Gastroesophageal sphincter (tissue), 4 donors: ENCODE results near the gene RPRD1B. TPM values are rescaled to one million over a fixed set of nuclear protein-coding genes. Genes with fewer than 3 reads are reported as not detected.
"Not testable (repeated sequence)": the region's sequence is repeated elsewhere in the genome, so short reads cannot be mapped to it uniquely, and the experiment has no call there.

Source experiments
- ATAC-seq: fragments of 150-250 bp; one replicate; pipeline ENCODE4 v1.9.1; 2016; ENCODE audit warnings: mild to moderate bottlenecking, moderate library complexity
- H3K27ac ChIP-seq, 4 donors: fragments of 200-600 bp; sonication (generic) in 3 of 4; 1 replicate in 3 of 4; 2 replicates in 1 of 4; pipeline ENCODE4 v1.5.1; 2016 to 2019
- H3K27me3 ChIP-seq: fragments of 200-600 bp; sonication (generic); one replicate; pipeline ENCODE4 v1.5.1; 2019
- H3K36me3 ChIP-seq, 2 donors: fragments of 200-600 bp; sonication (generic); one replicate each; pipeline ENCODE4 v1.5.1; 2019; ENCODE audit warnings: control low read depth in 1 of 2
- H3K4me1 ChIP-seq, 3 donors: fragments of 200-600 bp; sonication (generic); 1 replicate in 2 of 3; 2 replicates in 1 of 3; pipeline ENCODE4 v1.5.1; 2016 to 2019; ENCODE audit warnings: control low read depth in 2 of 3
- H3K4me3 ChIP-seq, 2 donors: fragments of 200-600 bp; sonication (generic); one replicate each; pipeline ENCODE4 v1.5.1; 2019; ENCODE audit warnings: mild to moderate bottlenecking in 1 of 2, moderate library complexity in 1 of 2
- H3K9me3 ChIP-seq, 3 donors: fragments of 200-600 bp; sonication (generic); one replicate each; pipeline ENCODE4 v1.5.1; 2017 to 2019; ENCODE audit warnings: control low read depth in 2 of 3
- EP300 ChIP-seq: sonication (generic); formaldehyde crosslinking; IDR thresholded peaks from one replicate; pipeline ENCODE4 v1.6.1; 2017; ENCODE audit warnings: antibody characterized with exemption, mild to moderate bottlenecking
- POLR2A ChIP-seq, 2 donors: fragments of 450-650 bp; IDR thresholded peaks; one replicate each; pipeline ENCODE4 v1.6.1; 2017; ENCODE audit warnings: antibody characterized with exemption in 2 of 2, mild to moderate bottlenecking in 2 of 2, moderate library complexity in 1 of 2
- POLR2AphosphoS5 ChIP-seq: sonication (generic); formaldehyde crosslinking; IDR thresholded peaks from one replicate; pipeline ENCODE4 v1.6.1; 2017; ENCODE audit warnings: antibody characterized with exemption
- WGBS, 2 donors: methylation state at CpG; one replicate each; pipeline ENCODE4 v1.1.5; 2018; ENCODE audit warnings: low coverage in 1 of 2; 5-methylcytosine and 5-hydroxymethylcytosine counted together
- total RNA-seq, 4 donors: library from RNA; depleted of rRNA; stranded (reverse); fragments of >200 nt; gene quantifications; one replicate each; pipeline ENCODE4 v1.1.0, GENCODE V29; 2016
- TF ChIP-seq, protein P1 (sequence below), 4 experiments: fragments of 200-600 bp in 2 of 4; fragments of 450-650 bp in 2 of 4; sonication (generic) in 1 of 4; IDR thresholded peaks; one replicate each; pipeline ENCODE4 v1.5.1; 2017 to 2019; ENCODE audit warnings: antibody characterized with exemption in 4 of 4, mild to moderate bottlenecking in 2 of 4, moderate library complexity in 2 of 4

Gene RPRD1B
- total RNA-seq, 4 donors from 2014 or later, result 17.1 to 26.8 (median 23.7) TPM

DNA sequence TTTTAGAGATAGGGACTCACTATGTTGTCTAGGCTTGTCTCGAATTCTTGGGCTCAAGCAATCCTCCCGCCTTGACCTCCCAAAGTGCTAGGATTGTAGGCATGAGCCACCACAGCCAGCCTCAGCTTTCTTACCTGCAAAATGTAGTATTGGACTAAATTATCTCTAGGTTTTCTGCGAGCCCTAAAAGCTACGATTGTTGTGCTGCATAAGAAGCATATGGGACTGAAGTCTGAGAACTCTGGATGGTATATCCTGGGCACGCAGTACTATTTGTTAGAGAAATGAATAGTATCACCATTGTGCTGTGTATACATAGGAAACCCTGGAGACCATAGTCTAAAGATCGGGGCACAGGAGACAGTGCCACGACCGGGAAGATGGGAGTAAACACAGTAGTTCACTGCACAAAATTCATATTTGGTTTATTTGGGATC lies 60.1 kb downstream of the RPRD1B start:
- no peak for TF ChIP-seq POLR2A (IDR thresholded peaks at IDR 0.05)
- TF ChIP-seq POLR2AphosphoS5, result no peak
- TF ChIP-seq, protein P1, sequence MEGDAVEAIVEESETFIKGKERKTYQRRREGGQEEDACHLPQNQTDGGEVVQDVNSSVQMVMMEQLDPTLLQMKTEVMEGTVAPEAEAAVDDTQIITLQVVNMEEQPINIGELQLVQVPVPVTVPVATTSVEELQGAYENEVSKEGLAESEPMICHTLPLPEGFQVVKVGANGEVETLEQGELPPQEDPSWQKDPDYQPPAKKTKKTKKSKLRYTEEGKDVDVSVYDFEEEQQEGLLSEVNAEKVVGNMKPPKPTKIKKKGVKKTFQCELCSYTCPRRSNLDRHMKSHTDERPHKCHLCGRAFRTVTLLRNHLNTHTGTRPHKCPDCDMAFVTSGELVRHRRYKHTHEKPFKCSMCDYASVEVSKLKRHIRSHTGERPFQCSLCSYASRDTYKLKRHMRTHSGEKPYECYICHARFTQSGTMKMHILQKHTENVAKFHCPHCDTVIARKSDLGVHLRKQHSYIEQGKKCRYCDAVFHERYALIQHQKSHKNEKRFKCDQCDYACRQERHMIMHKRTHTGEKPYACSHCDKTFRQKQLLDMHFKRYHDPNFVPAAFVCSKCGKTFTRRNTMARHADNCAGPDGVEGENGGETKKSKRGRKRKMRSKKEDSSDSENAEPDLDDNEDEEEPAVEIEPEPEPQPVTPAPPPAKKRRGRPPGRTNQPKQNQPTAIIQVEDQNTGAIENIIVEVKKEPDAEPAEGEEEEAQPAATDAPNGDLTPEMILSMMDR (IDR thresholded peaks at IDR 0.05), result no peak
- TF ChIP-seq EP300, result no peak
- peaks cover 0 to 20% of the 10 kb centered on the region in 2 donors for H3K36me3 ChIP-seq
- H3K4me1 ChIP-seq, result peaks cover 2 to 72% (median 20%) of the 10 kb centered on the region in 3 donors
- no peak overlapping the region for H3K4me3 ChIP-seq
- H3K9me3 ChIP-seq, result no peaks in the 10 kb centered on the region
- H3K27me3 ChIP-seq, result no peaks in the 10 kb centered on the region
- WGBS, 2 donors, result 73 to 96% methylated on average over 6 to 7 of the region's 8 CpGs
- H3K27ac ChIP-seq, result peak overlapping the region in 2 of 4 donors; percentile 69 to 90
- ATAC-seq, result no peak

DNA sequence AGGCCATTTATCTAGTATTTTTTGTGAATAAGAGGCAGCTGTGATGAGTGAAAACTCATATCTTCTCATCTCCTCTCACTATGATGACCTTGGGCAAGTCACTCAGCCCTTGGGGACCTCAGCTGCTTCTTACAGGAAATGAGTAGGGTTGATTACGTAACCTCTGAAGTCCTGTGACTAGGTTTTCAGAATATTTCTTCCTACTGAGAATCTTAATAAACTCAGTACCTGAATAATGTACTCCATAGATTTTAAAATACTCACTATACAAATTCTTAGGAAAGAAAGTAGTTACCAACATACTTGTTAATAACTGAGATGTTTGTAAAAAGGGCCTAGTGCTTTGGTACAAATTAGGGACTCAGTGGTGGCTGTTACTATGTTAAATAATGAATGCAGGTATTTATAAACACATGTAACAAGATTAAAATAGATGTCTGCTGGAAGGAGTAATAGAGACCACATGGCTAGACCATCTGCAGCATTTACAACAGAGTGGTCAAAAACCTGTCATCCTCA lies 60.9 kb downstream of the RPRD1B start:
- peaks cover 2 to 66% (median 20%) of the 10 kb centered on the region in 3 donors for H3K4me1 ChIP-seq
- TF ChIP-seq, protein P1 (IDR thresholded peaks at IDR 0.05), result no peak
- TF ChIP-seq POLR2AphosphoS5, result peak; percentile 27
- no peak for TF ChIP-seq POLR2A (IDR thresholded peaks at IDR 0.05)
- no peaks in the 10 kb centered on the region for H3K27me3 ChIP-seq
- H3K9me3 ChIP-seq, result no peaks in the 10 kb centered on the region
- peak overlapping the region in 3 of 4 donors; percentile 68 to 90 (median 69) for H3K27ac ChIP-seq
- peak; percentile 72 for ATAC-seq
- 27 to 54% methylated on average over 1 of the region's 1 CpG for WGBS, 2 donors
- H3K36me3 ChIP-seq, result peaks cover 0 to 14% of the 10 kb centered on the region in 2 donors
- H3K4me3 ChIP-seq, result no peak overlapping the region

DNA sequence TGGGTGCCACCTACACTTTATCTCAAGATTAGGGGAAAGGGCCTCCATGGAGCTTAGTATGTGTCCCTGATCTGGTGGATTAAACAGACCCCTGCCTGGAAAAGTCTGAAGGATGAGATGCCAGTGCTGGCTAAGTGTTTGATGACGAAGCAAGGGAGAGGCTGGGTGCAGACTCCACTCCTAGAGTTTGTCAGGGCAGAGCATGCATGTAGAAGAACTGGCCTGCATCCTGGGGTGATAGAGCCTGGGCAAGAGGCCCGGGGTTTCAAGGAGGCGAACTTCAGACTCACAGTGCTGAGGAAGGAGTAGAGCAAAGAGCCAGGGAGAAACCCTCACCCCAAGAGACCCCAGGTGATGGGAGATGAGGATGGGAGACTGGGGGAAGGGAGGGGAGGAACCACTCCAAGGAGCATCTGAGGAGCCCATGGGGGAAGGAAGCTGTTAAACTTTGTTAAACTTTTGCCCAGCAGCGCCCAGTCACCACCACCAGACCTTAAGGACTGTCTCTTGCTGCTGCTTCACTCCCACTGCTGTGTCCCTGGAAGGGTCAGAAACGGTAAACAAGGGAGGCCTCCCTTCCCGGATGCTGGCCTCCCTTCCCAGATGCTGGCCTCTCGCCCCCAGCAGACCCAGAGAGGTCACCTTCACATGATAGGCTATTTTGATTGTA lies 61.6 kb downstream of the RPRD1B start:
- Histone ChIP-seq H3K27me3 (no peaks in the 10 kb centered on the region), H3K9me3 (no peaks in the 10 kb centered on the region), H3K27ac (peak overlapping the region in 3 of 4 donors; percentile 68 to 90 (median 69)), H3K4me3 (no peak overlapping the region), H3K36me3 (peaks cover 0 to 7% of the 10 kb centered on the region in 2 donors), H3K4me1 (peaks cover 2 to 59% (median 20%) of the 10 kb centered on the region in 3 donors)
- WGBS, 2 donors, result 58 to 72% methylated on average over 6 to 7 of the region's 7 CpGs
- TF ChIP-seq POLR2A (IDR thresholded peaks at IDR 0.05) (no peak), POLR2AphosphoS5 (no peak), EP300 (no peak)
- TF ChIP-seq, protein P1 (IDR thresholded peaks at IDR 0.05), result no peak
- ATAC-seq, result no peak

DNA sequence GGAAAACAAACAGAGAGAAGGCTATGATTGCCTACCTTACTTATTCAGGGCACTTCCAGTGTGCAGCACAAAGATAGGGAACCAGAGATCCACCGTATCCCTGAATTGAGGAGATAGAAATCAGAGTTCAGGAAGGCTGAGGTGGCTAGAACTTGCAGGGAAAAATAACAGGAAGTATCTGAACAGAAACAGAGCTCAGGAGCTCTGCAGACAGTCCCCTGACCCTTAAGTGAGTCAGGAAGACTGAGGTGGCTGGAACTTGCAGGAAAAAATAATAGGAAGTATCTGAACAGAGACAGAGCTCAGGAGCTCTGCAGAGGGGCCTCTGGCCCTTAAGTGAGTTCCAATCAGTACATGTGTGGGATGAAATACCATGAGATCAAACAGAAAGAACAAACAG lies 65.4 kb downstream of the RPRD1B start:
- peaks cover 0 to 21% (median 12%) of the 10 kb centered on the region in 3 donors for H3K4me1 ChIP-seq
- H3K27me3 ChIP-seq, result no peaks in the 10 kb centered on the region
- TF ChIP-seq POLR2A (IDR thresholded peaks at IDR 0.05), result no peak
- no peak for TF ChIP-seq POLR2AphosphoS5
- TF ChIP-seq, protein P1 (IDR thresholded peaks at IDR 0.05), result no peak
- TF ChIP-seq EP300, result no peak
- H3K27ac ChIP-seq, result no peak overlapping the region
- H3K4me3 ChIP-seq, result no peak overlapping the region
- no peaks in the 10 kb centered on the region for H3K36me3 ChIP-seq
- H3K9me3 ChIP-seq, result no peaks in the 10 kb centered on the region
- WGBS, 2 donors, result 92% methylated on average over 1 of the region's 1 CpG; no CpG with 5 or more reads in 1 of the 2 donors
- no peak for ATAC-seq

DNA sequence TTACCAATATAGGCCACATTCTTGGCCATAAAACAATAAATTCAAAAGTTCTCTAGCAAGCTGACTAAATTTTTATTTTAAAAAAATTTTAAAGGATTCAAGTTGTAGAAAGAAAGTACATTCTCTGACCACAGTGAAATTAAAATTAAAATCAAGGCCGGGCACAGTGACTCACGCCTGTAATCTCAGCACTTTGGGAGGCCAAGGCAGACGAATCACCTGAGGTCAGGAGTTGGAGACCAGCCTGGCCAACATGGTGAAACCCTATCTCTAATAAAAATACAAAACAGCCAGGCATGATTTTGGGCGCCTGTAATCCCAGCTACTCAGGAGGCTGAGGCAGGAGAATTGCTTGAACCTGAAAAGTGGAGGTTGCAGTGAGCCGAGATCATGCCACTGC lies 68.7 kb downstream of the RPRD1B start:
- 78 to 100% methylated on average over 1 to 5 of the region's 5 CpGs for WGBS, 2 donors
- H3K4me3 ChIP-seq, H3K4me1 ChIP-seq, ATAC-seq, H3K27me3 ChIP-seq, H3K9me3 ChIP-seq, H3K27ac ChIP-seq, H3K36me3 ChIP-seq: not testable (repeated sequence)
